ENCODE data around the gene NUF2.
"Not testable (repeated sequence)": the region's sequence is repeated elsewhere in the genome, so short reads cannot be mapped to it uniquely, and the experiment has no call there.

NUF2 gene

DNA sequence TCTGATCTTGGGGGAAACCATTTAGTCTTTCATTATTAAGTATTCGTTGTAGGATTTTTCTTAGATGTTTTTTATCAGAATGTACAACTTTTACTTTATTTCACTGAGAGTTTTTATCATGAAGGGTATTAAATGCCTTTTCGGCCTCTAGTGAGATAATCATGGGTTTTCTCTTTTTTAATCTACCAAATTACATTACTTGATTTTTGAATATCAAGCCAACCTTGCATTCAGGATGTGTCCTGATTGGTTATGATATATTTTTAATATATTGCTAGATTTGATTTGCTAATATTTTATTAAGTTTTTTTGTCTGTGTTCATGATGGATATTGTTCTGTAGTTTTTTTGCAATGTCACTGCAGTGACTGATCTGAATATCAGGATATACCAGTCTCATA is 9.4 kb downstream of the NUF2 start:
- no peak for DNase-seq

GRCh38 chr1:163335216-163335615 is 13.5 kb downstream of the NUF2 start:
- no peak for DNase-seq

GRCh38 chr1:163337631-163338030 is 15.9 kb downstream of the NUF2 start:
- DNase-seq, result no peak

- DNase-seq, result no peak
Observed at GRCh38 chr1:163346326-163346870, 24.6 kb downstream of the NUF2 start.

- no peak for DNase-seq
Observed at GRCh38 chr1:163347106-163347505, 25.4 kb downstream of the NUF2 start.

DNA sequence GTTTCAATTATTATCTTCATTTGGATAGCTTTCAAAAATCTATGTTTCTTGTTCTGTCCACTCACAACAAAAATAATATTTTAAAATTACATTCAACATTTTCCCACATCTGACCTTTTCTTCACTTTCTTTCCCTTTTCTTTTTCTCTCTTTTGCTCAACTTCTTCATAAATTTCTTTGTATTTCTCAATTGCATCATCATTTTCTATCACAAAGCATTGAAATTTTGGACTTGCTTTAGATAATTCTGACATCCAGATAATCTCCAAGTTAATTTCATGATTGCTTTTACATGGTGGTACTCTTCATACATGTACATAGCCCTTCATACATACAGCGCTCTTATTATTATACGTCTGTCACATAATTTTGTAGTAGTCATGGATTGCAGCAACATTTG is 30.2 kb downstream of the NUF2 start:
- no peak for DNase-seq

DNA sequence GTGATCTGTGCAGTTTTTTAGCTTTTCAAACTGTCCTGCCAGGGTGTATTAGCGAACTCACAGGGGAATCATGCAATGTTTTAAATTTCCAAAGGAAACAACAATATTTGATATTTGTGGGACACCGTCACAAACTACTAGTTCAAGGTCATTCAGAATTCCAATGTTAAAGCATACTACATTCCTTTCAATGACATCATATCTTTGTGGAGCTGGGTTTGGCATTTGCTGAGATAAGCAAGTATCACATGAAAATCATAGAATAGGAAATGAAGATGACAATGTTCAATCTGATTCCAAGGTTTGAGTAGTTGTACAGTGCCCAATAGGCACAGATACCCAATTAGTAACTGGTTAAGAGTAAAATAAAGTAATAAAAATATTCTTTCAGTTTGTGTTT is 35.6 kb downstream of the NUF2 start:
- DNase-seq, result no peak

DNA sequence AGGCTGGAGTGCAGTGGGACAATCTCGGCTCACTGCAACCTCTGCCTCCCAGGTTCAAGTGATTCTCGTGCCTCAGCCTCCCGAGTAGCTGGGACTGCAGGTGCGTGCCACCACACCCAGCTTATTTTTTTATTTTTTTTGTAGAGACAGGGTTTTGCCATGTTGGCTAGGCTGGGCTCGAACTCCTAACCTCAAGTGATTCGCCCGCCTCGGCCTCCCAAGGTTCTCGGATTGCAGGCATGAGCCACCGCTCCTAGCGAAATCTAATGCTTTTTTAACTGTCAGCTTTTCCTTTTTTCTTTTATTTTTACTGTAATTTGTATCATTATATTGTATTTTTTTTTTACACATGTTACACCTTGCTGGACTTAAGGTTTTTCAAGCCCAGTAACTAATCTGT is 36.4 kb downstream of the NUF2 start:
- DNase-seq, result not testable (repeated sequence)

GRCh38 chr1:163361123-163361934 is 39.6 kb downstream of the NUF2 start:
- peak in 7 of 51 donors; percentile 1 to 21 (median 2) for DNase-seq

DNA sequence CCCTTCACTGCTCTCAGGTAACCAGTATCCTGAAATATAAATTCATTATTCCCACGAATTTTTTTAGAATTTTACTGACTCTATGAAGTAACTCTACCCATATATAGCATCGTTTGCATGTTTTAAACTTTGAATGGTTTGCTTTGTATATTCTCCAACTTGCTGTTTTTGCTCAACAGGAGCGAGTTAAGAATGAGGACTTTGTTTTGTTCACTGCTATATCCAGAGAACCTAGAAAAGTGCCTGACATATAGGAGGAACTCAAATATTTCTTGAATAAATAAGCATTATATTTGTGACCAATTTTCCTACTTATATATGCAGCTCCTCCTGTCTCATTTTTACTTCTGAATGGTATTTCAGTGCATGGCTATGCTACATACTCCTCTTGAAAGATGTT is 43.4 kb downstream of the NUF2 start:
- no peak for DNase-seq

DNA sequence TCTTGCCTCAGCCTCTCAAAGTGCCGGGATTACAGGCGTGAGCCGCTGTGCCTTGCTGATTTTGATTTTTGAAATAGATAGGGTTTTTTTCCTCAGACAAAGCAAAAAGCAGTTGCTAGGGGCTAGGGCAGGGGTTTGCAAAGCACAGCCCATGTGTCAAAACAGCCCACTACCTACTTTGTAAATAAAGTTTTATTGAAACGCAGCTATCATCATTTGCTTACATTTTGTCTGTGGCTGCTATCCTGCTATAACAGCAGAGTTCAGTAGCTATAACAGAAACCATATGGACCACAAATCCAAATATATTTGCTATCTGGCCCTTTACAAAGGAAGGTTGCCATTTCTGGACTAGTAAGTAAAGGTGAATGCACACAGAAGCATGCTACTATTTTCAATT is 44.8 kb downstream of the NUF2 start:
- no peak for DNase-seq

- no peak for DNase-seq
Observed at GRCh38 chr1:163367721-163368120, 46.0 kb downstream of the NUF2 start.

- DNase-seq, result no peak
Observed at GRCh38 chr1:163372576-163372975, 50.8 kb downstream of the NUF2 start.

GRCh38 chr1:163378554-163378953 is 56.8 kb downstream of the NUF2 start:
- no peak for DNase-seq

GRCh38 chr1:163379801-163380200 is 58.0 kb downstream of the NUF2 start:
- DNase-seq, result no peak

- no peak for DNase-seq
Observed at GRCh38 chr1:163381487-163382184, 59.9 kb downstream of the NUF2 start.

DNA sequence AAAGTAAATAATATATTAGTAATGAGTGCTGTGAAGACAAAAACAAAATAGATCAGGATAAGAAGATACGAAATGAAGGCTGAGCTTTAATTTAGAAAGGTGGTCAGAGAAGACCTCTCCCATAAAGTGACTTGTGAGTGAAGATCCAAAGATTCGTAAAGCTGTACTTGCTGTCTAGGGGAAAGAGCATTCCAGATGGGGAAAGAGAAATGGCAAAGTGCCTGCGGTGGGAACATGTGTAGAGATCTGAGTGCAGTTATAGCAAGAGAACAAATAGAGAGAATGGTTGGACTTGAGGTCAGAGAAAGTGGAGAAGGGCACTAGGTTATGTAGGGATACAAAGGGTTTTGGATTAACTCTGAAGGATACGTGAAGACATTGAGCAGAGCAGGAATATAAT is 60.6 kb downstream of the NUF2 start:
- no peak for DNase-seq

DNA sequence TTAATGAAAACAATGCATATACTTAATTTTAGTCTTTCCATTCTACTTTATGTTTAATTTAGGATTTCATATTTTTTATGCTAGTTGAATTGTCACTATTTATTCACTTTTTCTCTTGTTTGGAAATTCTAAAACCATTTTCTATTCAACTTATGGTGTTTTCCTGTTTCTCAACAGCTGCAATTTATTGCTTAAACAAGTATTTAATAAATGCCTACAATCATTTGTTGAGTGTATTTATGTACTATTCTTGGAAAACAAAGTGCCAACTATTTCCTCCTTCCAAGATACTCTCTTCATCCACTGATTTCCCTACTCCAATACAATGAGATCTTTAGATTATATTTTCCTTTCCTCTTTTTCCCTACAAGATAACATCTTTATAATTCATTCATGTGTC is 65.4 kb downstream of the NUF2 start:
- no peak for DNase-seq

DNA sequence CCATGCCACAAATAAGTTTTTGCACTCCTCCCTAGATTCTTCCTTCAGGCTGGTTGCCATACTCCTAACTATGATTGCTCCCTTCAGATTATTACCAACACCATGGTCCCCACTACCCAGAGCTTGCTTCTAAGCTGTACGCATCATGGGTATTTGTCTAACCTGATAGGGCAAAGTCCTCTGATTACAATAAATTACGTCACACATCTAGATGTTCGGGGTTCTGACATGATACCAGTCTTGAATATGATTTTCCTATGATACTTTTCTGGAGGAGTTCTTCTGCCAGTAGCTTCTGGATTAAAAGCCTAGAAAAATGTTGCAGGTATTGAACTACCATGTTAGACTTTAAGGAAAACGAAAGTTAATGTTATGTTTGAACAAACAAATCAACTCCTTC is 67.2 kb downstream of the NUF2 start:
- no peak for DNase-seq

DNA sequence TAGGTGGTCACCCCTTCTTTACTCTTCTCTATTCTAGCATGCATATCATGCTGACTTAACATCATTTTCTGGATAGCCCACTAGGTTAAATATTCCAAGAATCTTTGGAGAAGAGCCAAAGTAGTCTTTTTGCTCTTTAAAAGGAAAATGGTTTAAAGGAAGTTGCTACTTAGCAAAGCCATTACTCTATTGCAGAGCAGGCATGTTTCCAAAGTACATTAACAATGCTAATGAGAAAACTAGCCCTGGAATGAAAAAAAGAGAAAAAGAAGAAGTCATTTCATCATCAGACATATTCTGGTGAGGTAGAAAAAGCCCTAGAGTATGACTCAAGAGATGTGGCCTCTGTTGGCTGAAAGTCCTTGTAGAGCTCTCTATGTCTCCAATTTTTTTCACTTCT is 74.0 kb downstream of the NUF2 start:
- no peak for DNase-seq

DNA sequence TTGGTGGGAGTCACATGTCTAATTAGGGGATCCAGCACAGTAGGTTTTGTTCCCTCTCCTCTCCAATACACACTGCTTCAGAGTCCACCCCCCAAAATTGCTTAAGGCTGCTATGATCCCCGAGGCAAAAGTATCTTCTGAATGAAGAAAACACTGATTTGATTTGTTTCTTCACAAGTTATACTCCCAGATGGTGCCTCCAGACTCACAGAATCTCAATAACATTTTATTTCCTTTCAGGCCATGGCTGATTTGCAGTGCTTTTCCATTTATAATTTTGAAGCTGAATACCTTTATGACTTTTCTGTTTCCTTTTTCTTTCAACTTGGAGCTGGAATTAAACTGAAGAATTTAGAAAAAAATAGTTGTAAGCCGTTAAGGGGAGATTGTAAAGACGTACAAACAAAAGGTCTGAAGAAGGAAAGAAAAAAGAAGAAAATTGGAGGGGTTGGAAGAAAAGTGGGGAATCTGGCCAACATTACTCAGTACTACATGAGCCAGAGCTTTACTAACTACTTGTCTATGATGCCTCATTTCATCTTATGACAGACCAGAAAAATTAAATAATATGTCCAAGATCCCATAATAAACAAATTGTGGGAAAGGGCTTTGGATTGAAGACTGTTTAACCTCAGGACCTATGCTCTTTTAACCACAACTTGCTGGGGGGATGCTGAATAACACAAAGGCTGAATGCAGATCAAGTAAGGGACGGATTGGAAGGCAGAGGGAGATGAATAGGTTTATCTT is 75.9 kb downstream of the NUF2 start:
- no peak for DNase-seq

GRCh38 chr1:163399001-163399400 is 77.2 kb downstream of the NUF2 start:
- DNase-seq, result no peak
